HG03378 (cell line): ENCODE results near the gene SP2.

Experiments used
- ATAC-seq: cut with Tn5 transposase; IDR thresholded peaks from one replicate; pipeline ENCODE4 v1.9.1; 2021; ENCODE audit warnings: mild to moderate bottlenecking, moderate library complexity; ENCODE audit not compliant: unreplicated experiment

The SP2 gene

DNA sequence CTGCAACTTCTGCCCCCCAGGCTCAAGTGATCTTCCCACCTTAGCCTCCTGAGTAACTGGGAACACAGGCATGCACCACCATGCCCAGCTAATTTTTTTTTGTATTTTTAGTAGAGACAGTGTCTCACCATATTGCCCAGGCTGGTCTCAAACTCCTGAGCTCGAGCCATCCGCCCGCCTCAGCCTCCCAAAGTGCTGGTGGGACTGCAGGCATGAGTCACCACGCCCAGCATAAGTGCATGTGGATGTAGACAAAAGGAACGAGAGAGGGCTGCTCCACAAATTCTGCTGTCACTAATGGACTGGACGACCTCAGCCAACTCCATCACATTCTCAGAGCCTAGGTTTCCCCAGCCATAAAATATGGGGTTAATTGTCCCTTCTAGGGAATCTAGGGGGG, 7.7 kb upstream of the SP2 start:
- no peak for ATAC-seq

DNA sequence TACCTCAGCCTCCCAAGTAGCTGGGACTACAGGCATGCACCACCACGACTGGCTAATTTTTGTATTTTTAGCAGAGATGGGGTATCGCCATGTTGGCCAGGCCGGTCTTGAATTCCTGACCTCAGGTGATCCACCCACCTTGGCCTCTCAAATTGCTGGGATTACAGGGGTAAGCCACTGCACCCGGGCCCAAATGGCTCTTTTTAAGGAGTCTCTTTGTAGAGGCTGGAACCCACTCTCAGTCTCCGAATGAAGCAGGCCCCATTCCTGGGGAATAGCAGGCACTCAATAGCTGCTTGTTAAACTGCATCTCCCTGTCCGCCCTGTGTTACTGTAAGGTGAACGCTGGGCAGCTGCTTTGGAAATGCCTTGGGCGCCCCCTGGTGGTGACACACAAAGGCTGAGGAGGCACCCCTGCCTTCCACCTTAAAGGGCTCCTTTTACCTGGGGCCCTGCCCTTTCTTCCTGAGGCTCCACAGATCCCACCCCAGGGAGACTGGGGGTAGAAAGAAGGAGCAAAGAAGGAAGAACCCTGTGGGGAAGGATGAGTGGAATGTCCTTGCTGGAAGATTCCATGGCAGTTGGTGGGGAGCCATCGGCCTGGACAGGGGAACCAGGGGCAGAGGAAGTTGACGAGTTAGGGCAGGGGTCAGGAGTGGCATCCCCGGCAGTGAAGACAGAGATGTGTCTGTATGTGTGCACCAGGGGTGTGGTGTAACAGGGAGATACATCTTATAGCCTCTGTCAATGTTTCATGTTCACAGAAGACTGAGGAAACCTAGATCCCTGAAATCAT, 6.1 kb upstream of the SP2 start:
- no peak for ATAC-seq

DNA sequence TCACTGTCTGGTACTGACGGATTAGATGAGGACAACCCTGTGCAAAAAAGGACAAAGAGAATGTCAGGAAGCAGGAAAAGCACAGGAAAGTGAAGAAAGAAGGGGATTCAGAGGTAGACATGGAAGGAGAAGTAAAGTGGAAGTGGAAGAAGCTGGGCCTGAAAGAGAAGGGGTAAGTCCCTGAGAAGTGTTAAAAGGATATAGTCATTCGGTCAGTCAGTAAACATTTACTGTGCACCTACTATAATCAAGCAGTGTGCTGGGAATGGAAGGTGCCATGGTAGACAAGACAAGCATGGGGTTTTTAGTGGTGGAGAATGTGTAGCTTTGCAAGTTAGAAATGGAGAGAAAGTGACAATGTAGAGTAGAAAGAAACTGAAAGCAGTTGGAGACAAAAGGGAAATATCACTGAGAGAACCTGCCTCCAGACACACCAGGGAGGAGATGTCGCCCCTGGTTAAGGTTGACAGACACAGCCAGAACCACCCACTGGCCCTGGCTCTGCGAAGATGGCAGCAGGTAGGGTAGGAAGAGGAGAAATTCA, 4.4 kb upstream of the SP2 start:
- no peak for ATAC-seq

DNA sequence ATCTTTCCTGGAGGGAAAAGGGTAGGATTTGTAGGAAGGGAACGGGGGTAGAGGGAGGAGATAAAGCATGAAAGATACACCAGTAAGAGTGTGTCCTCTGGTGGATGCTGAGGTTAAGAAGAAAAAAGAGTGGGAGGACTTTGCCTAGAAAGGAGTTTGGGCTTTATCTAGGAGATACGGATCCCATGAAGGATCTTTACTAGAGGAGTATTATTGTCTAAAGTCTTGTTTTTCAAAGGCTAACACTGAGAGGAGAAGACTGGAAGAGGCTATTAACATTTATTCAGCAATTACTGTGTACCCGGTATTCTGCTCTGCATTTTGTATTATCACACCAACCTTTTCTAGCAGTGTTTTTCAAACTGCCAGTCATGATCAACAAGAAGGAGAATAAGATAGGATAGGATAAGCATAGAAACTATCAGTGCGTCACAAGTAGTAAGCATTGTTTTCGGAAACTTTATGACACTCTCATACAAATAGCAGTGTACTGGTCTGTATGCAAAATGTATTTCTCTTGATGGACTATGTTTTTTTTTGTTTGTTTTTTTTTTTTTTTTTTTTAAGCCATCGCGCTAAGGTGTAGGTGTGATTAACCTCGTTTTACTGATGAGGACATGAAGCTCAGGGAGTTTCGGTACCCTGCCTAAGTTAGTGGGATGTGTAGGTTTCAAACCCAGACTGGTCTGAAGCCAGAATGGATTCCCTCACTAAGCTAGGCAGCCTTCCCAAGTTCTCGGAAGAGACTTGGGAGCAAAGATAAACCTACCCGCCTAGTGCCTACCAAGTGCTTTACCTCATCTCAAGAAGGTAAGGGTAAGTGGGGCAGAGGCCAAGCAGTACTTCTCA, 1.3 kb upstream of the SP2 start:
- no peak for ATAC-seq

DNA sequence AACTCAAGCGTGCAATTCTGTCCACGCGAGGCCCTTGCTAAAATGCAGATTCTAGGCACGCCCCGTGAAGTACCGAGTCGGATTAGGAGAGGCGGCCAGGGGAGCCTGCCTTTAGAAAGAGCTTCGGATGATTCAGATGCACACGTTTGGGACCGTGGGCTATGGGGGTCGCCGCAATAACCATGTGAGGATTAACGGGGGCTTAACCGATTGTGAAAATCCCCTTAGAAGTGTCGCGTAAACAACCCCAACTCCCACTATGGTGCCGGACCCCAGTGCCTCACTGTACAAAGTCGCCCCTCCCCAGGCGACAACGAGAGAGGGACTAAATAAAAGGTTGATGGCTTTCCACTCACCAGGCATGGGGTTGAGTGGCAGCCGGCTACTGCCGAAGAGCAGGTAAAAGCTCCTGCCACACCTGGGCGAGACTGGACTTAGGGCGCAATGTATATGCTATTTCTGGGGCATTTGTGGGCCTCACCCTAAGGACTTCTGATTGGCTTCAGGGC, 635 bp upstream of the SP2 start:
- no peak for ATAC-seq

DNA sequence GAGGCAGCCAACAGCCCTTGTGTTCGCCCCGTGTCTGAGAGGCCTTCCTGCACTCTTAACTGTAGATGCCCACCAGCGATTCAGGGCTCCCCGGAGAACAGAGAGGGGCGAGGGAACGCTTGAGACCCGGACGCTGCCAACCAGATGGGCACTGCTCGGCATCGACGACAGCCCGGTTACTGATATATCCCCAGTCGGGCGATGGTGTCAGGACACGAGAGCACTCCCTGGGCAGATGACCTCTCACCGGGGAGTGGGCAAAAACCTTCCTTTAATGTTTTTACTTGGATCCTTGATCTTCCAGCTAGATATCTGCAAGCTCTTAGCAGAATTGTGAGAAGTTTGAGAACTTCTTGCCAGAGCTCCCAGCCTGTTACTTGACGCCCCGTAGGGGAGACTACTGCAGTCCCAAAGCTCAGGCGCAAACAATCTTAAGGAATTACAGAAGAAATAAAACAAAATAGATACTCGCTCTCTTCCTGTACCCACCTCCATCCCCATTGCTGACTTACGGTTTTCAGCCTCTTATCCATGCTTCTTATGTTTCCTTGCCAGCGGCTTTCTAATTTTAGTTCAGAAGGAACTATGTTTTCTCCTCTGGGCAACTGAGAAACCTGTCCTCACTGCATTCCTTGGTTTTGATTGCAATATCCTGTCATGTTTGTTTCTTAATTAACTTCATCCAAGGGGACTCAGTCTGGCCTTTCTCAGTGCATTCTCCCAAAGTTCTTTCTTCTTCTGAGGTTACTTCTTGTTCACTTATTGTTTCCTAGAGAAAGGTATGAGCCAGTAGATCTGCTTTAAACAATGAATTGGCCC, 845 bp downstream of the SP2 start:
- ATAC-seq, result no peak

DNA sequence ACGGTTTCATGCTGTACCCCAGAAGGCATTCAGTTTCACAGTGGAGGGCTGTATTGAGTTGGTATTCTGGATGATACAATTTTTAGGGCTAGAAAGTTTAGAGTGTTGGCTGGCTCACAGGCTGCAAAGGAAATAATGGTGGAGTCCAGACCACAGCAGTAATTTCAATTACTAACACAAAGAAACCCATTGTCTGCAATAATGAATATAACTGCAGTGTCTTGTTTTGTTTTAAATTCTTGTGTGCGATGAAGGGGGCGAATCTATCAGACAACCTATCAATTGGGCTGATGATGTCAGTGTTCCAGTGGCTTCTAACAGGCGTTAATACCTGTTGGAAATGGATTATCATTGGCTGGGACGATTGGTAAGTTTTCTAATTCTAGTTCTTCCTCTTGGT, 1.5 kb downstream of the SP2 start:
- no peak for ATAC-seq

DNA sequence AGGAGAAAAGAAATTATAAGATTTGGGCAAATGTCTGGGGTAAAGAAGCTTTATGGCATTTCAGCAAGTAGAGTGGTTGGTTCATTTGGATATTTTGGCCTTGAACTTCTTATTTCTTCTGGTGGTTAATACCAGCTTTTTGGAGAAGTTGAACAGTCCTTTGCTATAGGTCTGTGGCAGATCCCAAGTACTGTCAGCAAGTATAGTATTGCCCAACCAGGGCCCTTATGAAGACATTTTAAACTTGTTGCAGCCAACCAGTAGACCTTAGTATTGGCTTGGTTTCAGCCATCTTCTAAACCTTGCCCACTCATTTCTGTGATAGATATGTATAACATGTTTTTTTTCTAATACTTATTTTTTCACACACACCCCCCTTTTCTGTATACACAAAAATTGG, 2.2 kb downstream of the SP2 start:
- ATAC-seq, result no peak

DNA sequence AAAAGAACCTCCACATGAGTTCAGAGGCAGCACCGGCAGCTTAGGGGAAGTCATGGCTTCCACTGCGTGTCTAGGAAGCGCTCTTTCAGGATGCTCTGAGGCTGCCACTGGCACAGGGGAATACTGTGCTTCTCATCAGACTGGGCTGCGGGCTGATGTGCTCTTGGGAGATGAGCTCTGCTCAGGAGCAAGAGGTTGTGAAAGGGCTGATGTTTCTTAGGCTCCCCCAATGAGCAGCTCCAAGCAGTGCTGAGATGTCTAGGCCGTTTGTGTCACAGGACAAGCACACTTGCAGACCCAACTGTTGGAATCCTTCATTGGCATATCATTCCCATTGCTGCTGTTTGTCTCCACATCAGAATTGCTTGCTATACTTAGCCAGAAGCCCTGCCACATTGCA, 3.6 kb downstream of the SP2 start:
- ATAC-seq, result no peak

DNA sequence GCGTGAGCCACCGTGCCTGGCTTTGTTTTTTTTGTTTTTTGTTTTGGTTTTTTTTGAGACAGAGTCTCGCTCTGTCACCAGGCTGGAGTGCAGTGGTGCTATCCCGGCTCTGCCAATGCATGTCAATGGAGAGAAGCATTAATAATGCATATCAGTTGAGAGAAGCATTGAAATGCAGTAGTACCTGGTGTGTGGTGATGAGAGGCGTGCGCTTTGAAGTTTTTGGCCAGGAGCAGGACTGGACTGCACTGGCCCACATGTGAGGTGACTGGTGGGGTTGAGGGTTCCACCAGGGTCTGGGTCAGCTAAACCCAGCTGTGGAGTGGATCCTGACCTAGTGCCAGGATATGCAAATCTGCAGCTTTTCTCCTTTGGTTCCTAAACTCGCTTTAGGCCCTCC, 5.4 kb downstream of the SP2 start:
- no peak for ATAC-seq

DNA sequence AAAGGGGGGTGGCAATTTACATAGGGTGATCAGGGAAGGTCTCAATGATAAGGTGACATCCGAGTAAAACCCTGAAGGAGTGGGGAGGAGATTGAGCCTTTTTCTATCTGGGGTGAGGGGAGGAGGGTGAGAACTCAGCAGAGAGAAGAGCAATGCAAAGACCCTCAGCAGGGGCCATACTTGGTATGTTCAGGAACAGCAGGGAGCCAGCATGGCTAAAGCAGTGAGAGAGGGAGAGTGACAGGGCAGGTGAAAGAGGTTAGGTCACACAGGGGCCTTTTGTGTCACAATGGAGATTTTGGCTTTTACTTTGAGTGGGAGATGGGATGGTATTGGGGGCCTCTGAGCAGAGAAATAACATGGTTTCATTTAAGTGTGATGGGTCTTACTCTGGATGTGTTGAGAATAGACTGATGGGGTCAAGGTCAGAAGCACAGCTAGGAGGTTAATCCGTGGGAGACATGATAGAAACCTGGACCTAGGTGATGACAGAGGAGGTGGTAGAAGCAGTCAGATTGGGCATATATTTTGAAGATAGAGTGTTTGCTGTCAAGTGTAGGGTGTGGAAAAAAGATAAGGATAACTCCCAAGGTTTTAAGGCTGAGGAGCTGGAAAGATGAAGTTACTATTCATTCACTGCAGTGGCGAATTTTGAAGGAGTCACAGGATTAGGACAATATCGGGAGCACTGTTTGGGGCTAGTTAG, 6.2 kb downstream of the SP2 start:
- ATAC-seq, result no peak

DNA sequence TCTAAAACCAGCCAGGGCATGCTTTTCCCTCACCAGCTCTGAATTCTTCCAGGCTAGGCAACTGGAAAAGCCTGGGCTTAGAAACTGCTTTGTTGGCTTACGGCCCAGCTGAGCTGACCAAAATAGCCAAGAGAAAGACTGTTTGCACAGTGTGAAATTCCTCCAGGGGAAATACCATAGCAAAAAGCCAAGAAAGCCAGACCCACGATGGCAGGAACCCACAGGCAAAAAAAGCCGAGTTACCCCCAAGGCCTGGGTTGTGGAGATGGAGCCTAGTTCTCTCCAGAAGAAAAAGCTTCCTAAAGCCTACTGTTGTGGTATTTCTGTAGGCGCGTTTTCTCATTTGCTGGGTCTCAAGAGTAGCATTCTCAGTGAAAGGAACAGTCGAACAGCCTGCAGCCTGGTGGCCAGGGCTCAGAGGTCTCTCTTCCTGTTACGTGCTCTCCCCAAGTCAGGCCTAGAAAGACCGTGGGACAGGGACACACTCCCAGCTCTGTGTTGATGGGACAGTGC, 9.2 kb downstream of the SP2 start:
- no peak for ATAC-seq

DNA sequence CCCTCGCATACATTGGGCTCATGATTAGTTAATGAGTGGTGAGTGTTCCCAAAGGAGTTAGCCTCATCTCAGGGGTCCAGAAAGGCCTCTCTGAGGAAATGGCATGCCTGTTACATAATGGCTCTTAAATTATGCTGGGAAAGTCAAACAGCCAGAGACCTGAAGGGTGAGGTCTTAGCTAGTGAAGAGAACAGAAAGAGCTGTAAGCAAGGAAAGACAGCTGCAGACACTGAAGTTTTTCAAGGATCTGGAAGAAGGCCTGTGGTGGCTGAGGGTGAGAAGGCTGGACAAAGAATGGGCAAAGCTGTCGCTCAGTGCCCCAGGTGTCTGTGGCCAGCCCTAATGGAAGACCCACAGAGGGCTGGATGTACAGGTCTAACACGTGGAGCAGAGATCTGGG, 10.4 kb downstream of the SP2 start:
- no peak for ATAC-seq

DNA sequence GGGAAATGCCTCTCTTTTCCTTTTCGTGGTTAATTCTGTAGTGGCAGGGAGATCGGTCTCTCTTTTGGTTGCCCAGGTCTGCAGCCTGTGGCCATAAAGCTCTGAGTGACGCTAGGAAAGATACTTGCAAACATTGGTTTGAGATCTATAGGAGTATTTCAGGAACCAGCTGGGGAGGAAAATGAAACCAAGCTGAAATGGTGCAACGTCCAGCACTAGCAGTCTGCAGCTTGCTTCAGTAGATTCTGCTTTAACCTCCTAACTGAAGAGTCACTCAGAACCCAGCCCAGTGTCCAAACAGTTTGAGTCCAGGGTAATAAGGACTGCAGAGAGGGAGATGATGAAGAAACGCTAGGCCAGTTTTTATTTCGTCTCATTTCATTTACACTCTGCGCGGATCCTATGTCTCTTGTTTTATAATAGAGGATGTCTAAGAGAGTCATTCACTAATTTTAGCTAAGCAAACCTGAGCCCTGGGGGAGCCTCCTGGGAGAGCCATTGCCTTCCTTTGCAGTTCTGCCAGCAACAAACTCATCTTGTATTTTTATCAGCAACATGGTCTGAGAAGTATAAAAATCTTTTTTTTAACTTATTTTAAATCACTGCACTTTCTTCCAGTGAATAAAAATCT, 12.0 kb downstream of the SP2 start:
- no peak for ATAC-seq

DNA sequence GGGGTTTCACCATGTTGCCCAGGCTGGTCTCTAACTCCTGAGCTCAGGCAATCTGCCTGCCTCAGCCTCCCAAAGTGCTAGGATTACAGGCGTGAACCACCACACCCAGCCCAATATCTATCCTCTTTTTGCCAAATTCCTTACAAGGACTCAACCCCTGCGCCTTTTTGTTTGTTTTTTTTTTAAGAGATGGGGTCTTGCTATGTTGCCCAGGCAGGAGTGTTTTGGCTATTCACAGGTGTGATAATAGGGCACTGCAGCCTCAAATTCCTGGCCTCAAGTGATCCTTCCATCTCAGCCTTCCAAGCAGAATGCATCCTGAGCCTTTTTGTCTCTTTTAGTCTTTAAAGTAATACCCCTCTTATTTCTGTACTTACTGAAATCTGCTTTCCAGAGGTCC, 17.0 kb downstream of the SP2 start:
- no peak for ATAC-seq

DNA sequence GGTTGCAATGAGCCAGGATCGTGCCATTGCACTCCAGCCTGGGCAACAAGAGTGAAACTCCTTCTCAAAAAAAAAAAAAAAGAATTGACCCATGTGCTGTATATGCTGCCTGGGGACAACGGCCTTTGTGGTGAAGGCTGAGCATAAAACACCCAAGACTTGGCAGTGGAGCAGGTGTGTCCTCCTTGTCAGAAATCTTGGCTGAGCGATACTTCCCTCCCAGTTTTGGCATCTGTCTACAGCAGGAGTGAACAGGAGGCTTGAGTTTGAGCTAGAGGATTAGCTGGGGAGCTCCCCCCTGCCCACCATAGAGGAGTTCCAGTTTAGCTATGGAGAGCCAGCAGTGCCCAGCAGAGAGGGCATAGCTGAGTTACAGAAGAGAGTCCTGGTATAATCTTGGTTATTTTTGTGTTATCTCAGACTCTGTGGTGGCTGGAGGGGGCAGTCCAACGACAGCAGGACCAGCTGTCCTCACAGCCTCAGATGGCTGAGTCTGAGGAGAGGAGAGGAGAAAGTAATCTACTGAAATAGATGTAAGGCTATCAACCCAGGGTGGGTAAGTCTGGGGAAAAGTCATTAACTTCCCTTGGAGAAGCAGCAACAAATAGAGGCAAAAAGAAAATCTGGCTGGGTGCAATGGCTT, 18.4 kb downstream of the SP2 start:
- no peak for ATAC-seq

DNA sequence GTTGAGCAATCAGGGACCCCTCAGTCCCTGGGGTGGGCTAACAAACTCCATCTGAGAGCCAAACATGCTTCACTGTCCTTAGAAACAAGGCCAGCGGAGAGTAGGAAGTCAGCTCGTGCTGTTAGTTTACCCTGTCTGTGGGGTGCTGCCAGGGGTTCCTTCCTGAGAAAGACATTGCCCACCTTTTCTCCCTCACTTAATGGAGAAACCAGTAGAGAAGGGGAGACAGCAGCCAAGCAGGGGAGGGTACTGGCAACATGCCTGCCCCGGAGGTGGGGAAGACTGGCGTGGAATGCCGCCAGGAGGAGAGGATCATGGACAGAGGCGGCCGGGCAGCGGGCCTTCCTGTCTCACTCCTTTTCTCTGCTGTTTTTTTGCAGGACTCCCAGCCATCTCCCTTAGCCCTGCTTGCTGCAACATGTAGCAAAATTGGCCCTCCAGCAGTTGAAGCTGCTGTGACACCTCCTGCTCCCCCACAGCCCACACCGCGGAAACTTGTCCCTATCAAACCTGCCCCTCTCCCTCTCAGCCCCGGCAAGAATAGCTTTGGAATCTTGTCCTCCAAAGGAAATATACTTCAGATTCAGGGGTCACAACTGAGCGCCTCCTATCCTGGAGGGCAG, 19.9 kb downstream of the SP2 start:
- no peak for ATAC-seq

DNA sequence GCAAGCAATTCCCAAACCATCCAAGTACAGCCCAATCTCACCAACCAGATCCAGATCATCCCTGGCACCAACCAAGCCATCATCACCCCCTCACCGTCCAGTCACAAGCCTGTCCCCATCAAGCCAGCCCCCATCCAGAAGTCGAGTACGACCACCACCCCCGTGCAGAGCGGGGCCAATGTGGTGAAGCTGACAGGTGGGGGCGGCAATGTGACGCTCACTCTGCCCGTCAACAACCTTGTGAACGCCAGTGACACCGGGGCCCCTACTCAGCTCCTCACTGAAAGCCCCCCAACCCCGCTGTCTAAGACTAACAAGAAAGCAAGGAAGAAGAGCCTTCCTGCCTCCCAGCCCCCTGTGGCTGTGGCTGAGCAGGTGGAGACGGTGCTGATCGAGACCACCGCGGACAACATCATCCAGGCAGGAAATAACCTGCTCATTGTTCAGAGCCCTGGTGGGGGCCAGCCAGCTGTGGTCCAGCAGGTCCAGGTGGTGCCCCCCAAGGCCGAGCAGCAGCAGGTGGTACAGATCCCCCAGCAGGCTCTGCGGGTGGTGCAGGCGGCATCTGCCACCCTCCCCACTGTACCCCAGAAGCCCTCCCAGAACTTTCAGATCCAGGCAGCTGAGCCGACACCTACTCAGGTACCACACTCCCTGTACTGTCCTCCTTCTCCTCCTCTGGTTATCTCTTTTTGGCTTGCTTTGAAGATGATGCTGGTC, 20.6 kb downstream of the SP2 start:
- no peak for ATAC-seq
